ENCODE data around the gene DDX56.

Gene DDX56

DNA sequence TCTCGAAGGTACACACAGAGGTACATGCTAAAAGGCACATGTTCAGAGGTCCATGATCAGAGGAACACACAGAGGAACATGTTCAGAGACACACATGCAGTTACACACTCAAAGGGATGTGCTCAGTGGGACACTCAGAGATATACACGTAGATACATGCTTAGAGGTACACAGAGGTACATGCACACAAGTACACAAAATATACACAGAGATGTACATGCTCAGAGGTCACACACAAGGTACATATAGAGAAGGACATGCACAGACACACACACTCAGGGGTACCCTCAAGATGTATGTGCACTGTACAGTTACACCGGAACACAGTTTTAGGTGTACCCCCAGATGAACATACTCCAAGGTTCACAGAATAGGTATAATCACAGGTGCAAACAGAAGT is 51.4 kb downstream of the DDX56 start:
- H3K9me3 ChIP-seq (ENCODE audit: control insufficient read depth, insufficient read depth, low read length), result peaks cover 3% of the 10 kb centered on the region; the same call in 1 of the 2 replicates
- no peaks in the 10 kb centered on the region for H3K4me1 ChIP-seq (ENCODE audit: insufficient read depth, low read length)

DNA sequence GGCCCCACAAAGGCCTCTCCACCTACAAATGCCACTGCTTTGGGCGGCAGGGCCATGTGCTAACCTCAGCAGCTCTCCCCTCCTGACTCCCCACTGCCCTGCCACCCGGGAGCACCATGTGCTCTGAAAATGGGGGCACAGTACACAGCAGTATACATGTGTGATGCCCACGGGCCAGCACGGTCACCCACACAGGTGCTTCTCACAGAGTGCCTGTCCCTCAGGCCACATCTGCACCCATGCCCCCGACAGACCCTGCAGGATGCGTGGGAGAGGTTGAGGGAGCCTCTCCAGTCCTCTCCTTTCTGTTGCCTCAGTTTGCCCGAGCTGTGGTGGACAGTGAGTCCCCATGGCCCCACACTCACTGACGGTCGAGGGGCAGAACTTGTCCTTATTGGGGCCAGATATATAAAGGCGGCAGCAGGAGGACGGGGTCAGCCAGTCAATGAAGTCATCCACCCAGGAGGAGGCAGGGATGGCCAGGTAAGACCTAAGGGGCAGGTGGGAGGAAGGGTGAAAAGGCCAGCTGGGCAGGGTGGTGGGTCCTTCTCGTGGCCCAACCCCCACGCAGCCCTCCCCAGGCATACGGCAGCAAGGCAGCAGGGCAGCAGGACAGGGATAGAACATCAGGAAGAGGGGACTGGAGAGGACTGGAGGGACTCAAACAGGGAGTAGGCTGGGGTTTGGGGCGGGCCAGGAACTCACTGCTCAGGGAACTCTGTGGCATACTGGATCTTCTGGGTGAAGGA is 52.2 kb downstream of the DDX56 start:
- Histone ChIP-seq H3K9ac (ENCODE audit: low read depth, low read length) (no peak overlapping the region), H3K36me3 (ENCODE audit: insufficient read depth, low read length) (no peaks in the 10 kb centered on the region), H3K9me3 (ENCODE audit: control insufficient read depth, insufficient read depth, low read length) (peaks cover 3% of the 10 kb centered on the region; the same call in 1 of the 2 replicates), H3K4me1 (ENCODE audit: insufficient read depth, low read length) (no peaks in the 10 kb centered on the region)

More for the DNA sequence above, 51.4 kb downstream of the DDX56 start:
- H3K9ac ChIP-seq (ENCODE audit: low read depth, low read length), result no peak overlapping the region
- no peaks in the 10 kb centered on the region for H3K36me3 ChIP-seq (ENCODE audit: insufficient read depth, low read length)

DNA sequence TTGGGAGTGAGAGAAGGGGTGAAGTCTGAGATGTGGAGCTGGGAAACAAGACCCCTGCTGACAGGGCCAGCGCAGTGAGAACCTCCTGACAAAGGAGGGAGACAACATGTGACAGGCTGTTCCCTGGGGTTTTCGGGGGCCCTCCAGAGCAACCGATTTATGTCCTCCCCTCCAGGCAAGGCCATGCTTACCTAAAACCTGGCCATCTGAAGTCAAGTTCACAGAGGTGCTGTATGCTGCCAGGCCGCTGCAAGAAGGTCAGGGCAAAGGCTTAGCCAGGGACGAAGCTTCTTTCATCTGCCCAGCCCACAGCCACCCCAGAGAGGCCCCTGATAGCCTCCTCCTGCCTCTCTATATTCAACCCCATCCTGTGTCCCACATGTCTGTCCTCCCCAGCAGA is 53.1 kb downstream of the DDX56 start:
- no peaks in the 10 kb centered on the region for H3K9me3 ChIP-seq (ENCODE audit: control insufficient read depth, insufficient read depth, low read length)
- H3K9ac ChIP-seq (ENCODE audit: low read depth, low read length), result no peak overlapping the region
- no peaks in the 10 kb centered on the region for H3K4me1 ChIP-seq (ENCODE audit: insufficient read depth, low read length)
- no peaks in the 10 kb centered on the region for H3K36me3 ChIP-seq (ENCODE audit: insufficient read depth, low read length)

DNA sequence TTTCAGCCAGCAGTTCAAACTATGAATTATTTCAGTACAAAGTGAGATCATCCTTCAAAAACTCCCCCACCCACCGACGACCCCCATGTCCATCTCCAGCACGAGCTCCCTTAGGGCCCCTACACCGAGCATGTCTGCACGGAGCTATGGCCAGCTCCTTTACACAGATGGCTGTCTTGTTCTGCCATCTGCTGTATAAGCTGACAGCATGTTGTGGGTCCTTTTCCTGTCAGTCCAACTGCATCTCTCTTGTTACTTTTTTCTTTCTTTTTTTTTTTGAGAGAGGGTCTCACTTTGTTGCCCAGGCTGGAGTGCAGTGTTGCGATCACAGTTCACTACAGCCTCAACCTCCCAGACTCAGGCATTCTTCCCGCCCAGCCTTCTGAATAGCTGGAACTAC is 54.2 kb downstream of the DDX56 start:
- Histone ChIP-seq H3K36me3 (ENCODE audit: insufficient read depth, low read length) (no peaks in the 10 kb centered on the region), H3K9me3 (ENCODE audit: control insufficient read depth, insufficient read depth, low read length) (no peaks in the 10 kb centered on the region), H3K4me1 (ENCODE audit: insufficient read depth, low read length) (no peaks in the 10 kb centered on the region), H3K9ac (ENCODE audit: low read depth, low read length) (no peak overlapping the region)

DNA sequence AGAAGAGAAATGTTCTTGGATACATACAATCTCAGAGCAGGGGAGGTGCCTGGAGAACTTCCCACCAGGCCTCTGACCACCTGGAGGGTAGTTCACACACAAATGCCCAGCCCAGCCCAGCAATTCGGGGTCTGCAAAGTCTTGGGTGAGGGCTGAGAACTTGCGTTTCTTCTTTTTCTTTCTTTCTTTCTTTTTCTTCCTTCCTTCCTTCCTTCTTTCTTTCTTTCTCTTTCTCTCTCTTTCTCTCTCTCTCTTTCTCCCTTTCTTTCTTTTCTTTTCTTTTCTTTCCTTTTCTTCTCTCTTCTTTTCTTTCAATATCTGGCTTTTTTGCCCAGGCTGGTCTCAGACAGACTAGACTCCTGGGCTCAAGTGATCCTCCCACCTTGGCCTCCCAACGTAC is 54.9 kb downstream of the DDX56 start:
- Histone ChIP-seq H3K9ac (ENCODE audit: low read depth, low read length) (no peak overlapping the region), H3K9me3 (ENCODE audit: control insufficient read depth, insufficient read depth, low read length) (no peaks in the 10 kb centered on the region), H3K4me1 (ENCODE audit: insufficient read depth, low read length) (no peaks in the 10 kb centered on the region), H3K36me3 (ENCODE audit: insufficient read depth, low read length) (no peaks in the 10 kb centered on the region)

DNA sequence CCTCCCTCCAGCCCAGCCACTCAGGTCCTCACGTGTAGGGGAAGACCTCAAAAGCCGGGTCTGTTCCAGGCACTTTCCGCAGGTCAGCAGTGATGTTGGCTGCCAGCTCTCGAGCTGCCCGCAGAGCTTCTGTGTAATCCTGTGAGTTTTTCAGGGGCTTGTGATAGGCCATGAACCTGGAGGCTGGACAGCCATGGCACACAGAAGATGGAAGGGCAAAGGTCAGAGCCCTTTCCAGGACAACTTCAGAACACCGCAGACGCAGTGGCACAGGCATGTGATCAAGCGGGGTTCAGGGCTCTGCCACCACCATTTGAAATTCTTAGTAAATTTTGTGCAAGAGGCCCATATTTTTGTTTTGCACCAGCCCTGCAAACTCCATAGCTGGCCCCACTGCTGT is 56.5 kb downstream of the DDX56 start:
- Histone ChIP-seq H3K4me1 (ENCODE audit: insufficient read depth, low read length) (no peaks in the 10 kb centered on the region), H3K9me3 (ENCODE audit: control insufficient read depth, insufficient read depth, low read length) (no peaks in the 10 kb centered on the region), H3K9ac (ENCODE audit: low read depth, low read length) (no peak overlapping the region), H3K36me3 (ENCODE audit: insufficient read depth, low read length) (no peaks in the 10 kb centered on the region)

All from ES-I3 (cell line).